Islet of Langerhans (tissue), 1 donor: ENCODE results near the gene NDUFS6.

Source experiments
- FAIRE-seq: peaks from one replicate; lab custom pipeline; 2011; peaks lifted over from hg19 to GRCh38; lab: Jason Lieb, UNC

Gene NDUFS6

DNA sequence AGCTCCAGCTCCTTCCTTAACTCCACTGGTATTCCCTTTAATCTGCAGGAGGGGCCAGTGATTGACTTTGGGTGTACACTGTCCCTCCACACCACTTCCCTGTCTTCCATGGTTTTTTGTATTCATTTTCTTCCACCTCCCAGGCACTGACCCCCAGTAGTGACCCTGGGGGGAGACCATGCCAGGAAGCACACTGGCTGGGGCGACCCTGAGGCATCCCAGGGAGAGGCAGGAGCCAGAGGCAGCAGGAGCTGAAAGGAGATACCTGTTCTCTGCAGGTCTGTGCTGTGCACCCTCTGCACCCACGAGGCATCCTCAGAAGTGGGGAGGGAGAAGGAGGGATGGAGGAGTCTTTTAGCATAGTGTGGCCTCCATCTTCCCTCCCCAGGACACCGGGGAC lies 53.9 kb downstream of the NDUFS6 start:
- FAIRE-seq: no peak

DNA sequence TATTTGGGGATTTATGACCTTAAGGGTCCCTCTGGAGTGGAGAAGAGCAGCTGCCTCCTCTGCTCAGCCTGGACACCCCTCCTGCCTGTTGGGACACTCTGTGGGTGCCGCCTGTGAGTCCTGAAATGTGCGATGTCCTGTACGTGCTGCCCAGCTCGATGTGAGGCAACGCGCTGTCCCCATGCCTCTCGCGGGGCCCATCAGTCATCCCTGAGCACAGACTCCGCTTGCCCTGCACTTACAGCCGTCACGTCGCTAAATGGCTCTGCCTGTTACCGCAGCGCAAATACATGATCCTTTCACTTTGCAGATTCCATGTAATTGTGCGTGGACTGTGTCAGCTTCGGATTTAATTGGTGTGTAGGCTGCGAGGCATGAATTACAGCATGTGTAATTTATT lies 54.4 kb downstream of the NDUFS6 start:
- FAIRE-seq: no peak

DNA sequence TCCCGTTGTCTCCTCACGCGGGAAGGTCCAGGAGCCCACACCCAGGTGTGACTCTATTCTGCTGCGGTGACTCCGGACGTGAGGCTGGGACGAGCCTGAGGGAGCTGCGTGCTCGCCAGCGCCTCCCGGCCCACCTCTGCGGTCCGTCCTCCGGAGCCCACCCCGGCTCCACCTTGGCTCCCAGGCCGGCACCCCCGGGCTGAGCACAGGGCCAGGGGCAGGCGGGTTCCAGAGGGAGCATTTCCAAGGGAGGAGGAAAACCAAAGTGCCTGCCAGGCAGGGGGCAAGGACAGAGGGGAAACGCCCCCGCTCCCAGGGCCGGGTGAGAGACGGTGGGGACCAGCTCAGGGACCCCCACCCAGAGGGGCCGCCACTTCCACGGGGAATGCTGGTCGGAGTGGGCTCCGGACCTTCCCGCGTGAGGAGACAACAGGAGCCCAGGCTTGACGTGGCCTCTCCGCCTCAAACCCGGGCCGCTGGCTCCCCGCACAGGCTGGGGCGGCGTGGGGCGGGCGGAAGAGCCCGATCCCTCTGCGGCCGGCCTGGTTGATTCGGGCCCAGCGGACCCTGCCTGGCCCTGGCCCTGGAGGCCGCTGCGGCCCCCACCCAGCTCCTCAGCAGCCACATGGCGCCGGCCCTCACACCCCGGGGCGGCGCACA lies 55.5 kb downstream of the NDUFS6 start:
- no peak for FAIRE-seq

DNA sequence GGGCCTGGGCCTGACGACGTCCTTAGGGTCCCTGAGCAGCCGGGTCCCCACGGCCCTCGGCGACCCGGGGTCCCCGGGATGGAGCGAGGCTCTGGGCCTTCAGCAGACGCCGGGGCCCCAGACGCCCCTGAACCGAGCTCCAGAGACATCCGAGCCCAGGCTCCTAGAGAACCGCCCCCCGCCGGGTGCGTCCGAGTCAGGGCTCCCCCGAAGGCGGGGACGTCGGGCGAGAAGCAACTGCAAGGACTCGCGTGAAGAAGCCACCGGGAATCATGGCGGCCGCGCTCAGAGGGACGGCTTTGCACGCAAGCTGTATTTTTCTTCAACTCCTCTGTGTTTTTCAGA lies 56.0 kb downstream of the NDUFS6 start:
- no peak for FAIRE-seq

DNA sequence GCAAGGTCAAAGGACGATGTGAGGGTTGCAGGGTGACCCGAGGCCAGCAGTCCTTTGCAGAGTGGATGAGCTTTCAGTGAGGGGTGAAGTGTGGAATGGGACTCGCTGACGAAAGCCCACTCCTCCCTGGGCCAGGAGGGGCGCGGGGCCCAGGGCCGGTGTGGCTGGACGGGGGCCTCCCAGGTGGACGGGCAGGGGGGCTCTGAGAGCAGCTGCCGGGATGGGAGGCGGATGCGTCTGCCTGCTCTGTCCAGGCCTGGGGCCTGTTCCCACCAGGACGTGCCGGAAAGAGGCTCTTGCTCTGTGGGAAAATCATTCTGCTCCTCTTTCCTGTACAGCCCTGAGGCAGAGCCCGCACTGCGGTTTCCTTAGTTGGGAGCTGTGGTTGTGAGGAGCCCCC lies 57.2 kb downstream of the NDUFS6 start:
- no peak for FAIRE-seq

DNA sequence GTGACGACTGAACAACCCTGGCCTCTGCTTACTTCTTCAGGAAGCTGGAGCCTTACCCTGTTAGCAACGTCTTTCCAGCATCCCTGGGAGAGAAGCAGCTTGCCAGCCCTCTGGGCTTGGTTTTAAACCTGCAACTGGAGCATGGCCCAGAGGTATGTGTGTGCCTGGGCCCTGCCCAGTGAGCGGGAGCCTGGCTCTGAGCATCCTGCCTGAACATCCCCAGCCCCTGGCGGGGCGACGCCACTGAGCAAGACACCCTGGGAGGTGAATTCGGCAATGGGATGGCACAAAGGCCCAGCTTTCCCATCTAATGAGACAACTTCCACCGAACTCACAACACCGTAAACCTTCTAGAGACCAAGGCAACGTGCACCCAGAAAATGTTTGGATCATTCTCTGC lies 57.9 kb downstream of the NDUFS6 start:
- FAIRE-seq: no peak

DNA sequence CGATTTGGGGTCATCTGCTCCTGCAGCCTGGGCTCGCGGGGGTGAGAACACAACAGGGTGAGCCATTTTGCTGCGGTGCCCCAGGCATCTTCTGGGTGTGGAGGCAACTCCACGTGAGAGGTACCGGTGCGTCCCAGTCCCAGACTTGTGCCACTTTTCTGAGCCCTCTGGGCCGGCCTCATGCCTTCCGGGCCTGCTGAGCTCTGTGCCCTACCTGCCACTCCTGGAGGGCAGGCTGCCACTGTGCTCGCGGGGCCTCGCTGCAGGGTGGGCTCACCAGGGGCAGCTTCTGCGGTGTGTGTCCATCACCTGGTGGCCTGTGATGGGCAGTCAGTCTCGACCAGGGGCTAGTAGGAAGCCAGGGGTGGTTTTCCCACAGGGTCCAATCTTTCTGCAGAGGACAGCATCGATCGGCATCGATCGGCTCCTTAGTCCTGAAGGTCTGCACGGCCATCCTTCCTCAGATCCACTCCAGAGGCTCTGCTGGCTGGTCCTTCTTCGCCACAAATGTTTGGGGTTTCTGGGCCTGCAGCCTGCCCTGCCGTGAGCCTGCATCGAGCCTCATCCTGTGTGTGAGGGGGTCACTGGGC lies 58.9 kb downstream of the NDUFS6 start:
- no peak for FAIRE-seq

DNA sequence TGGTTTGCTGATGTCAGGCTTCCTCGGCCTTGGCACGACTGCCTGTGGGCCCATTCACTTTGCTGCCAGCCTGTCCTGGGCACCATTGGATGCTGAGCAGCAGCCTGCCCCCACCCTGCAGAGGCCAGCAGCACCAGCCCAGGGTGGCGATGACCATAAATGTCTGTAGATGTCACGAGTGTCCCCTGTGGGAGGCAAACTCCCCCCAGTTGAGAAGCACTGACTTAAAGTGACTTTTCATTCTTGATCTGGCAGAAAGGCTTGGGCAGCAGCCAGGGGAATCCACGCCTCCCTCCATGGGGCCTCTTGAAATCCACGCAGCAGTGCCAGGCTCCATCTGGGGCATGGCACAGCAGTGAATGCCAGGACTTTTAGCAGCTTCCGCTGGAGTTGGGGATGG lies 59.7 kb downstream of the NDUFS6 start:
- no peak for FAIRE-seq

DNA sequence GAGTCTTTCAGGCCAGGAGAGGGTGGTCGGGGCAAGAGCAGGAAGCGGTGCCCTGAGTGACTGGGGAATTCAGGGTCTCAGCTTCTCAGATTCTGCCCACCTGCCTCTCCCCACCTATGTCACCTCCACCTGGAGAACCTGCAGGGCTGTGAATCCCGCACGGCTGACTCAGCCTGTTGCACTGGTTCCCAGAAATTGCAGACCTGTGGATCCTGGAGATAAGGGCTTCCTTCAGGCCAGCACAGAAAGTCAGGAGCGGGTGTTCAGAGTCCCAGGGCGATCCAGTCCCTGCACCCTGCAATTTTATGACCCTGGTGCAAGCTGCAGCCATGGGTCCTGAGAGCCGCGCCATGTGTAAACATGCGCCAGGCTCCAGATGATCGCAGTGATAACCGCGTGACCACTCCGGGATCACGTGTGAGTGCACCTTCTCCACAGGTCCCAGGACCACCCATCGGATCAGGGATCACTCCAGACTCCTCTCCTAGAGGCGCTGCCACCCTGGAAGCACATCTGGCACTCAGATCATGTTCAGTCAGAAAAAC lies 63.8 kb downstream of the NDUFS6 start:
- no peak for FAIRE-seq

DNA sequence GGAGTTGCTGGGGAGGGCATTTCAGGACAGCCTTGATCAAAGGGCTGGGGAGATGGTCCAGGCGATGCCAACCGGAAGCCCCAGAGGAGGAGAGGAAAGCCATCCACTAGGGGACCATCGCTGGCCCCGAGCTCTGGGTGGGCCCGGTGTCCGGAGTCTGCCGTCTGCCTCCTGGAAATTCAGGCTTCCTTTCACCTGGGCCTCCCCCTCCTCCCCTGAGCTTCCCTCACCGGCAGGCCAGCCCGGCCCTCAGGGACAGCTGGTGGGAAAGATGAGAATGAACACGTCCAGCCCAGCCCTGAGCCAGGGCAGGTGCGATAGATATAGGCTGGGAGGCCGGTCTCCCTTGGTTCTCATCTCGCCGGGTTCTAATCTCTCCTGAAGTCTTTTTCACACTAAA lies 64.3 kb downstream of the NDUFS6 start:
- no peak for FAIRE-seq
